ENCODE measurements around the gene DDX23. TPM values are rescaled to one million over a fixed set of nuclear protein-coding genes. Genes with fewer than 3 reads are reported as not detected.

The DDX23 gene
- polyA plus RNA-seq, 3 donors, result 21.4 to 63.8 (median 28.4) TPM

GRCh38 chr12:48859607-48860006 lies 7.6 kb upstream of the DDX23 start:
- peaks cover 20 to 28% (median 21%) of the 10 kb centered on the region in 3 donors for H3K27me3 Mint-ChIP-seq (ENCODE audit: low read depth in 3 of 3)
- Histone ChIP-seq H2AFZ (ENCODE audit: insufficient read depth, low read depth, low read length, poor library complexity, severe bottlenecking) (no peak overlapping the region), H3K27ac (ENCODE audit: low read depth in 1 of 2, low read length in 2 of 2) (no peak overlapping the region), H3K4me3 (replicated peaks in 1 of 3; ENCODE audit: low read depth in 2 of 3, low read length in 3 of 3) (no peak overlapping the region), H3K4me1 (ENCODE audit: control insufficient read depth in 1 of 2, insufficient read depth in 2 of 2, low read length in 2 of 2) (peaks cover 9% of the 10 kb centered on the region in 2 donors), H3K79me2 (ENCODE audit: insufficient read depth, low read length) (no peaks in the 10 kb centered on the region), H3K36me3 (replicated peaks in 1 of 2; ENCODE audit: control insufficient read depth in 1 of 2, insufficient read depth in 2 of 2, low read length in 2 of 2) (no peaks in the 10 kb centered on the region), H3K9me3 (replicated peaks in 1 of 2; ENCODE audit: control insufficient read depth in 1 of 2, insufficient read depth in 1 of 2, low read length in 2 of 2) (no peaks in the 10 kb centered on the region), H3K9ac (ENCODE audit: insufficient read depth, low read length, poor library complexity, severe bottlenecking) (no peak overlapping the region), H3K4me2 (replicated peaks; ENCODE audit: extremely low read depth, low read length, poor library complexity, severe bottlenecking) (no peak overlapping the region), H4K20me1 (ENCODE audit: insufficient read depth, low read length) (no peaks in the 10 kb centered on the region), H3K27me3 (ENCODE audit: control insufficient read depth in 2 of 2, insufficient read depth in 2 of 2, low read length in 2 of 2) (peaks cover 10 to 17% of the 10 kb centered on the region in 2 donors)
- peaks cover 0 to 2% (median 0%) of the 10 kb centered on the region in 7 donors for H3K9me3 Mint-ChIP-seq
- peaks cover 15% of the 10 kb centered on the region for H3K4me1 Mint-ChIP-seq
- no peak for DNase-seq
- no peak overlapping the region for H3K4me3 Mint-ChIP-seq
- TF ChIP-seq CTCF (IDR thresholded peaks at IDR 0.05), result no peak
- H3K36me3 Mint-ChIP-seq, result no peaks in the 10 kb centered on the region
- WGBS (ENCODE audit: insufficient coverage), result 100% methylated on average over 1 of the region's 5 CpGs
- intact Hi-C loops (cut with micrococcal nuclease), result loop anchor here (10.0 kb wide), 2 partner anchors 115 to 125 kb away; partner anchors contain the start of genes WNT1 (in 1 of the 2) and WNT10B (in 1 of the 2)
- H3K27ac Mint-ChIP-seq, result no peak overlapping the region

- H2AFZ ChIP-seq (ENCODE audit: insufficient read depth, low read depth, low read length, poor library complexity, severe bottlenecking), result no peak overlapping the region
- intact Hi-C loops (cut with micrococcal nuclease), result loop anchor here (10.0 kb wide), 2 partner anchors 117 to 127 kb away; partner anchors contain the start of genes WNT1 (in 1 of the 2) and WNT10B (in 1 of the 2)
- no peak overlapping the region for H3K4me2 ChIP-seq (replicated peaks; ENCODE audit: extremely low read depth, low read length, poor library complexity, severe bottlenecking)
- TF ChIP-seq CTCF (IDR thresholded peaks at IDR 0.05), result no peak
- H3K79me2 ChIP-seq (ENCODE audit: insufficient read depth, low read length), result no peaks in the 10 kb centered on the region
- H3K36me3 ChIP-seq (replicated peaks in 1 of 2; ENCODE audit: control insufficient read depth in 1 of 2, insufficient read depth in 2 of 2, low read length in 2 of 2), result no peaks in the 10 kb centered on the region
- H3K4me3 Mint-ChIP-seq, result no peak overlapping the region
- H3K9me3 Mint-ChIP-seq, result no peaks in the 10 kb centered on the region
- WGBS (ENCODE audit: insufficient coverage), result 91% methylated on average over 7 of the region's 8 CpGs
- peaks cover 7% of the 10 kb centered on the region for H3K4me1 Mint-ChIP-seq
- H4K20me1 ChIP-seq (ENCODE audit: insufficient read depth, low read length), result no peaks in the 10 kb centered on the region
- H3K27ac ChIP-seq (ENCODE audit: low read depth in 1 of 2, low read length in 2 of 2), result no peak overlapping the region
- H3K27ac Mint-ChIP-seq, result no peak overlapping the region
- H3K4me1 ChIP-seq (ENCODE audit: control insufficient read depth in 1 of 2, insufficient read depth in 2 of 2, low read length in 2 of 2), result peaks cover 0 to 2% of the 10 kb centered on the region in 2 donors
- no peak overlapping the region for H3K9ac ChIP-seq (ENCODE audit: insufficient read depth, low read length, poor library complexity, severe bottlenecking)
- DNase-seq, result no peak
- H3K27me3 Mint-ChIP-seq (ENCODE audit: low read depth in 3 of 3), result peaks cover 7 to 12% (median 7%) of the 10 kb centered on the region in 3 donors
- no peaks in the 10 kb centered on the region for H3K36me3 Mint-ChIP-seq
- no peak overlapping the region for H3K4me3 ChIP-seq (replicated peaks in 1 of 3; ENCODE audit: low read depth in 2 of 3, low read length in 3 of 3)
- H3K27me3 ChIP-seq (ENCODE audit: control insufficient read depth in 2 of 2, insufficient read depth in 2 of 2, low read length in 2 of 2), result peaks cover 0 to 1% of the 10 kb centered on the region in 2 donors
- H3K9me3 ChIP-seq (replicated peaks in 1 of 2; ENCODE audit: control insufficient read depth in 1 of 2, insufficient read depth in 1 of 2, low read length in 2 of 2), result no peaks in the 10 kb centered on the region
Observed at GRCh38 chr12:48858043-48858442, 6.1 kb upstream of the DDX23 start.
